Measurements from ENCODE around the gene MEIS2. TPM values are rescaled to one million over a fixed set of nuclear protein-coding genes. Genes with fewer than 3 reads are reported as not detected.

Gene MEIS2
- total RNA-seq, 1 donor from 2014 or later: 6.6 TPM

GRCh38 chr15:36885771-36886170 lies 214.6 kb downstream of the MEIS2 start:
- Histone ChIP-seq H3K27me3 (ENCODE audit: control insufficient read depth, insufficient read depth, low read length) (peaks cover 35% of the 10 kb centered on the region), H3K36me3 (ENCODE audit: control insufficient read depth, insufficient read depth, low read length) (no peaks in the 10 kb centered on the region), H3K4me3 (ENCODE audit: low read depth, low read length) (no peak overlapping the region)
- FAIRE-seq (no peak), DNase-seq (ENCODE audit: low read depth) (no peak)
- TF ChIP-seq CTCF (IDR thresholded peaks at IDR 0.05; ENCODE audit: insufficient read depth, low read length, severe bottlenecking): no peak

- no peaks in the 10 kb centered on the region for H3K36me3 ChIP-seq (ENCODE audit: control insufficient read depth, insufficient read depth, low read length)
- H3K27me3 ChIP-seq (ENCODE audit: control insufficient read depth, insufficient read depth, low read length): peaks cover 40% of the 10 kb centered on the region
- no peak for TF ChIP-seq CTCF (IDR thresholded peaks at IDR 0.05; ENCODE audit: insufficient read depth, low read length, severe bottlenecking)
- H3K4me3 ChIP-seq (ENCODE audit: low read depth, low read length): no peak overlapping the region
- DNase-seq (ENCODE audit: low read depth): no peak
- FAIRE-seq: no peak
Measured at GRCh38 chr15:36884936-36885635, 215.3 kb downstream of the MEIS2 start.

- peaks cover 45% of the 10 kb centered on the region for H3K27me3 ChIP-seq (ENCODE audit: control insufficient read depth, insufficient read depth, low read length)
Measured at GRCh38 chr15:36884518-36884875, 215.9 kb downstream of the MEIS2 start.

GRCh38 chr15:36883713-36884517 lies 216.4 kb downstream of the MEIS2 start:
- Histone ChIP-seq H3K36me3 (ENCODE audit: control insufficient read depth, insufficient read depth, low read length) (no peaks in the 10 kb centered on the region), H3K4me3 (ENCODE audit: low read depth, low read length) (no peak overlapping the region), H3K27me3 (ENCODE audit: control insufficient read depth, insufficient read depth, low read length) (peaks cover 45% of the 10 kb centered on the region)
- FAIRE-seq (no peak), DNase-seq (ENCODE audit: low read depth) (peak; percentile 59)
- TF ChIP-seq CTCF (IDR thresholded peaks at IDR 0.05; ENCODE audit: insufficient read depth, low read length, severe bottlenecking): peak; percentile 89

More at GRCh38 chr15:36884518-36884875, 215.9 kb downstream of the MEIS2 start:
- TF ChIP-seq CTCF (IDR thresholded peaks at IDR 0.05; ENCODE audit: insufficient read depth, low read length, severe bottlenecking): no peak
- Histone ChIP-seq H3K36me3 (ENCODE audit: control insufficient read depth, insufficient read depth, low read length) (no peaks in the 10 kb centered on the region), H3K4me3 (ENCODE audit: low read depth, low read length) (no peak overlapping the region)
- no peak for FAIRE-seq
- no peak for DNase-seq (ENCODE audit: low read depth)

GRCh38 chr15:36882487-36883131 lies 217.7 kb downstream of the MEIS2 start:
- DNase-seq (ENCODE audit: low read depth) (peak; percentile 7), FAIRE-seq (no peak)
- no peak for TF ChIP-seq CTCF (IDR thresholded peaks at IDR 0.05; ENCODE audit: insufficient read depth, low read length, severe bottlenecking)
- H3K27me3 ChIP-seq (ENCODE audit: control insufficient read depth, insufficient read depth, low read length): peaks cover 49% of the 10 kb centered on the region
- H3K4me3 ChIP-seq (ENCODE audit: low read depth, low read length): no peak overlapping the region
- no peaks in the 10 kb centered on the region for H3K36me3 ChIP-seq (ENCODE audit: control insufficient read depth, insufficient read depth, low read length)

Measured in bronchial epithelial cell (primary cell).